Esophagus (tissue), 2 donors: ENCODE results near the gene CYBC1. TPM values are rescaled to one million over a fixed set of nuclear protein-coding genes. Genes with fewer than 3 reads are reported as not detected.

ENCODE experiments used
- H3K27ac ChIP-seq, 2 donors: one replicate each; pipeline ENCODE4 v1.5.1; 2013; ENCODE audit warnings: low read depth in 2 of 2, mild to moderate bottlenecking in 2 of 2, inconsistent platforms in 1 of 2, low read length in 1 of 2, moderate library complexity in 1 of 2
- H3K27me3 ChIP-seq, 2 donors: one replicate each; pipeline ENCODE4 v1.6.1; 2013; ENCODE audit warnings: low read length in 2 of 2, control low read depth in 1 of 2, mild to moderate bottlenecking in 1 of 2; ENCODE audit not compliant: insufficient read depth in 2 of 2, control insufficient read depth in 1 of 2
- H3K36me3 ChIP-seq, 2 donors: one replicate each; pipeline ENCODE4 v1.6.1; 2013; ENCODE audit warnings: low read length in 1 of 2; ENCODE audit not compliant: control insufficient read depth in 2 of 2, insufficient read depth in 2 of 2
- H3K4me1 ChIP-seq, 2 donors: one replicate each; pipeline ENCODE4 v1.6.1; 2013; ENCODE audit warnings: low read length in 1 of 2; ENCODE audit not compliant: control insufficient read depth in 2 of 2, insufficient read depth in 2 of 2
- H3K4me3 ChIP-seq, 2 donors: one replicate each; pipeline ENCODE4 v1.5.1; 2013; ENCODE audit warnings: low read length in 2 of 2, mild to moderate bottlenecking in 2 of 2, low read depth in 1 of 2, moderate library complexity in 1 of 2
- H3K9me3 ChIP-seq, 2 donors: one replicate each; pipeline ENCODE4 v1.6.1; 2013; ENCODE audit warnings: mild to moderate bottlenecking in 2 of 2, low read depth in 1 of 2, low read length in 1 of 2, moderate library complexity in 1 of 2; ENCODE audit not compliant: control insufficient read depth in 2 of 2, insufficient read depth in 1 of 2
- WGBS, 2 donors: extraction: QIAGEN DNeasy Blood & Tissue Kit; methylation state at CpG; one replicate each; pipeline ENCODE4 v1.1.7; 2013; 5-methylcytosine and 5-hydroxymethylcytosine counted together
- polyA plus RNA-seq, 2 donors: library from polyadenylated mRNA; stranded (reverse); fragments of 200-250 nt; gene quantifications; one replicate each; pipeline ENCODE4 v1.2.3, GENCODE V29; 2013
- donor health status: healthy with polysubstance abuse.
- donor health status: Bipolar disorder and iron deficiency.

CYBC1 gene
- 10 to 100 TPM; 27.5 to 28.1 TPM for polyA plus RNA-seq

DNA sequence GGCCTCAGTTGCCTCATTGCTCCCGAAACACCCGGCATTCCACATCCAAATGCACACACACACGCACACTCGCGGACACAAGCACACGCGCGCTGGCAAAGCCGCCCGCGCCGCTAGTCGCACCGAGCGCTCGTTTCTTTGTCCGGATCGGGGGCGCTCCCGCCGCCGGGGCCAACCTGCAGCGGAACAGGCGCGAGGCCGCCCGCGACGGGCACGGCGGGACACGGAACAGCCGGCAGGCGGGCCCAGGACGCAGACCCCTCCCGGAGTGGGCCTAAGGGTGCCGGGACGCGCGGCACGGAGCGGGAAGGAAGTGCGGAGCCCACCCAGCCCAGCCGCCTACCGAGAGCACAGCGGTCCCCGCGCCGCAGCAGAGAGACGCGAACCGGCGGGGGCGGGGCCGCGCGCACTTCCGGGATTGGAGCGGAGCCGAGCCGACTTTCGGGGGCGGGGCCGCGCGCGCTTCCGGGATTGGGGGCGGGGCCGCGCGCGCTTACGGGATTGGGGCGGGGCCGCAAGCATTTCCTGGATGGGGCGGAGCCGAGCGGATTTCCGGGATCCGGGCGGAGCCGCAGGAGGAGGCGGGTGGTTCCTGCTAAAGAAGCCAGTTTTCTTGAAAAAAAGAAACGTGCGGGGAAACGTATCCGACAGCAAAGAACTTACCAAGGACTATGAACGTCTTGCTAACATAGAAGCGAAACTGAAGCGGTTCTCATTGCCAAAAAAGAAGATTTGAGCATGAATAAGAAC is at the start of gene CYBC1:
Gene CYBC1 (minus strand): TSS at position 396 of the 750 bp plus-strand sequence. CDS start 1,498 bp downstream, outside the sequence.
- Histone ChIP-seq H3K36me3 (peaks cover 0 to 5% of the 10 kb centered on the region in 2 donors), H3K27me3 (no peaks in the 10 kb centered on the region), H3K9me3 (no peaks in the 10 kb centered on the region), H3K4me3 (peak within 1 kb of the TSS; percentile 81 to 94), H3K4me1 (peaks cover 6 to 15% of the 10 kb centered on the region in 2 donors), H3K27ac (peak within 1 kb of the TSS; percentile 87 to 89)
- 1% methylated on average over 87 to 91 of the region's 91 CpGs for WGBS, 2 donors

DNA sequence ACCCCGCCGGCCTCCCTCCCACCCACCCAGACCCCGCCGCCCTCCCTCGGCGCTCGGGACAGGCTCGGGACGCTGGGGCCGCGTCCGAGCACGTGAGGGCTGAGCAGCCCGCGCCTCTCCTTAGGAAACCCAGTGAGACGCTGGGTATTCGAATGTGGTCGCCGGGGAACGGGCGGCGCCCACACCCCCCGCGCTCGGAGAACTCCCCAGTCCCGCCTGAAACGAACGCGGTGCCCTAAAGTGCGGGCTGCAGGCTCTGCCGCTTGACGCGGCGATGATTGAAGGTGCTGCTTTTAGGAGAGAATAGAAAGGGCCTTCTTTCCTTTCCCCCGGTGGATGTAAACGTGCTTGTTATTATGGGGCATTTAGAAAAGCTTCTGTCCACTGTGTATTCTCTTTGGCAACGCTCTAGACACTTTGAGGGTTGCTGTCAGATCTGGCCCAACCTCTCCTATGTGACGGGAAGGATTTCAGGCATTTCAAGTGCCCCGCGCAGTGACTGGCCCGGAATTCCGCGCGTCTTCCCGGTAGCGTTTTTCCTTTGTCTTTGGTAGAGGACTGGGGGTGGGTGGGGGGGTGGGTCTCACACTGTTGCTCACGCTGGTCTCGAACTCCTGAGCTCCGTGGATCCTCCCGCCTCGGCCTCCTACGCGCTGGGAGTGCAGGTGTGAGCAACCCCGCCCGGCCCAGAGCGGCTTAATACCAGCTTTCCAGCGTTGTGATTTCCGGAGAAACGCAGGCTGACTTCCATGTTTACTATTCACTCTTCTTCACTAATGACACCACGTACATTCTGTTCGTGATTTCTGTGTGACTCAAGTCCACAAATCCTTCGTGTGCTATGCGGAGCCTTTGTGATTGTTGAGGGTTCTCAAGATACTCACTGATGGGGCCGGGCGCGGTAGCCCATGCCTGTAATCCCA is 47.2 kb upstream of the CYBC1 start:
- Histone ChIP-seq H3K27me3 (no peaks in the 10 kb centered on the region), H3K4me1 (peaks cover 7 to 28% of the 10 kb centered on the region in 2 donors), H3K27ac (peak overlapping the region; percentile 90 to 97), H3K36me3 (no peaks in the 10 kb centered on the region), H3K9me3 (no peaks in the 10 kb centered on the region), H3K4me3 (peak overlapping the region; percentile 44 to 59)
- WGBS, 2 donors, result 7 to 9% methylated on average over 63 to 66 of the region's 66 CpGs

DNA sequence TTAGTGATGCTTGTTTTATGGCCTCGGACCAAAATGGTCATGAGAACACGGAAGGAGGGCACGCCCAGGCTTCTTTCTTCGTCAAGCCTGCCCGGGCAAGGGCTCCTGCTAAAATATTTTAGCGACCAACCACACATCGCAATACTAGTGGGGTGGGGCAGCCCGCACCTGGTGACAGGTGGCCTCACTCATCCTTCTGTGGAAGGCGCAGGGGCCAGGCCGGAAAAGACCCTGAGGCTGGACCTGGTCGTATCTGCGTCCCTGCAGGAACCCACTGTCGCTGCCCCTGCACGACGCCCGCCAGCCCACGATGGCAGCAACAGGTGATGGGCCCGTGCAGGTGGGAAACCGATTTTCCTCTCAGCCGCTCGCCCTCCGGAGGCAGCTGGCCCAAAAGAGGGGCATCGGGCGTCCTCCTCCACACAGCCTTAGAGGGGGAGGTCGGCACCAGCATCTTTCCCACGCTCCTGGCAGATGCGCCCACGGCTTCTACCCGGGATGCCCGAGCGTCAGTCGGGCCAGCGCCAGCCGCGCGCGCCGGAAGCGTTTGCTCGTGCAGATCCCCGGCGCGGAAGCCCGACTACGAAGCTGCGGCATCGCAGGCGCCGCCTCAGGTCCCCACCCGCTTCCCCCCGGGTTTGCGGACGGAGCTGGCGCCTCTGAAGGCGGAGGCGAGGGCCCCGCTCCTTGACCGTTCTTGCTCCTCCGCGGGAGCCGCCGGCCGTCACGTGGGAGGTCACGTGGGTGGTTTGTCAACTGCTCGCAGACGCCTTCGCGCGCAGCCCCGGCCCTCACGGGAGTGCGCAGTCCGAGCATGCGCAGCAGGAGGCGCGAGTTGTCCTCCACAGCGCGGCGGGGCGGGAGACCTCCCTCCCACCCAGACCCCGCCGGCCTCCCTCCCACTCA is 46.2 kb upstream of the CYBC1 start:
- WGBS, 2 donors, result 7 to 9% methylated on average over 77 to 83 of the region's 83 CpGs
- H3K27ac ChIP-seq, result peak overlapping the region; percentile 92 to 97
- H3K4me1 ChIP-seq, result peaks cover 7 to 28% of the 10 kb centered on the region in 2 donors
- no peaks in the 10 kb centered on the region for H3K36me3 ChIP-seq
- H3K9me3 ChIP-seq, result no peaks in the 10 kb centered on the region
- H3K27me3 ChIP-seq, result no peaks in the 10 kb centered on the region
- peak overlapping the region; percentile 59 to 67 for H3K4me3 ChIP-seq

DNA sequence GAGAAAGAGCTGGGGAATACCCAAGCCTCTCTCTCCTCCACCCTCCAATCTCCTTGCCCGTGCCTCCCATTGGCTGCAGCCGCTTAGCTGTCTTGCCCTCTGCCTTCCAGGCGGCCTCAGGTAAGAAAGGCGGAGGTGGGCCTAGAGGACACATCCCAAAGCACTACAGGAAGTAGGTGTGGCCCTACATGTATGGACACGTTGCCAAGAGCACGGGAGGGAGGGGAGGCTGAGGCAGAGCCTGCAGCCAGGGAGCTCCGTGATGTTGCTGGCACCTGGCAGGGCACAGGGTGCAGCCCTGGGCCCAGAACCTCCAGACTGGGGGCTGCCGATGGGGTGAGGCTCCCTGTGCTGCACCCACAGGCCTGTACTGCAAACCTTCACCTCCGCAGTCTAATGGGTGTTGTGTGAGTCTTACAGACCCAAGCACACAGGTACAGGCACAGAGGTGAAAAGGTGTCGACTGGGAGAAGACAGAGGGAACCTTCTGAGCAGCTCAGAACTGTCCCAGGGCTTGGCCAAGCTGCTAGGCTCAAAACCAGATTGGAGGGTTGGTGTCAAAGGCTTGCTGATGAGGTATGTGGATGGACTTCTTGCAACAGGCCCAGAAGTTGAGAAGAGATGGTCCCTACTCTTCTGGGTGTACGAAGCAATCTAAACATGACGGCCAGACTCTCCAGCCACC is 45.4 kb upstream of the CYBC1 start:
- H3K27ac ChIP-seq, result peak overlapping the region; percentile 92 to 97
- H3K9me3 ChIP-seq, result no peaks in the 10 kb centered on the region
- no peaks in the 10 kb centered on the region for H3K36me3 ChIP-seq
- no peaks in the 10 kb centered on the region for H3K27me3 ChIP-seq
- 41 to 48% methylated on average over 12 of the region's 12 CpGs for WGBS, 2 donors
- no peak overlapping the region for H3K4me3 ChIP-seq
- peaks cover 7 to 32% of the 10 kb centered on the region in 2 donors for H3K4me1 ChIP-seq

DNA sequence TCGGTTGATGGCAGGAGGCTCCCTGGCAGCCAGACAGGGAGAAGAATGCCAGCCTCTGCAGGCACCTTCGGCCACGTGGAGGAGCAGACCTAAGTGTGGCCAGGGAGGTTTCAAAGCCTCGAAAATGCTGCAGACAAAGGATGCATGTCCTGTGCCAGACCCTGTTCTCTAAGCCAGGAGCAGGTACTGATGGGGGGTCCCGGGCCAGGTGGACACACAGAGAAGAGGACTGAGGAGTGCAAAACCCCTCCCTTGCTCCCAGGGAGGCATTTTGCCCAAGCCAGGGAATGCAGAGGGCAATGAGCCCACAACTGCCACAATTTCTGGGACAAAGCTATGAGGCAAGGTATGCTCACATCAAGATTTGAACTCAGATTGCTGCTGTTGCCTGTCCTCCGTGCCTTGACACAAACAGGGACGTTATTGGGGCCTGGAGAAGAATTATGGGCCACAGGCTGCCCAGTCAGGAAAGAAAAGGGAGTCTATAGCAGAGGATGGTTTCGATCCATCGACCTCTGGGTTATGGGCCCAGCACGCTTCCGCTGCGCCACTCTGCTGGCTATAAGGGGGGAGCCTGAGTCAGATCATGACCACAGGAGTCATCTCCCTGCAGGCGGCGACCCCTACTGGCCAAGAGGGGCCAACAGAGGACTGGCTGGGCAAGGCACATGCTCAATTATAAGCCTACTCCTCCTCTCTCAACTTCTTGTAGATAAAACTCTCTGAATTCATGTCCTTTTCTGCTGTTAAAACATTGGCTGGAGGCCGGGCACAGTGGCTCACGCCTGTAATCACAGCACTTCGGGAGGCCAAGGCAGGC is 43.9 kb upstream of the CYBC1 start:
- no peaks in the 10 kb centered on the region for H3K36me3 ChIP-seq
- H3K27me3 ChIP-seq, result no peaks in the 10 kb centered on the region
- peaks cover 7 to 39% of the 10 kb centered on the region in 2 donors for H3K4me1 ChIP-seq
- WGBS, 2 donors, result 22 to 31% methylated on average over 17 of the region's 17 CpGs
- H3K27ac ChIP-seq, result peak overlapping the region; percentile 34 to 48
- H3K4me3 ChIP-seq, result no peak overlapping the region
- H3K9me3 ChIP-seq, result no peaks in the 10 kb centered on the region

DNA sequence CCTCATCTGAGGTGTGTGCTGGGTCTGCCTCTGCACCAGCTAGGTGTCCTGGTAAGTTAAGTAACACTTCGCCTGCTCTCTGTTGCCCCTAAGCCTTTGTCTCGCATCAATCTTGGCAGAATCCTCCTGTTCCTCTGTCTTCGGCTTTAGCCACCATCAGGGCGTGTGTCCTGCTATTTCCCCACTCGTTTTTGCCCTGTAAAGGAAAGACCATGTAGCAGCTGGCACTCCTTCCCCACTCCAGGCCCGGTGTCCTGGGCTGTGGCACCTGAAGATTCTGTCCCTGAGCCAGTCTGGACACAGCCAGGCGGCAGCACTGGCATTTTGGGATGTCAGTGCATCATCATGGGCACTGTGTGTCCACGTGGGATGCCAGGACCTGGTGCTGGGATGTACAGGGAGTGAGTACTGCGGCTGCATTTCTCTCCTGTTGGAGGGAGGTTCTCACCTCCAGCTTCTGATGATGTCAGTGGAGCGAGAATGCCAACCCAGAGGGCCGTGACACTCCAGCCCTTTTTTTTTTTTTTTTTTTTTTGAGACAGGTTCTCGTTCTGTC is 42.8 kb upstream of the CYBC1 start:
- Histone ChIP-seq H3K27ac (peak overlapping the region; percentile 69 to 88), H3K9me3 (no peaks in the 10 kb centered on the region), H3K27me3 (no peaks in the 10 kb centered on the region), H3K4me1 (peaks cover 7 to 42% of the 10 kb centered on the region in 2 donors), H3K4me3 (no peak overlapping the region), H3K36me3 (peaks cover 0 to 3% of the 10 kb centered on the region in 2 donors)
- WGBS, 2 donors, result 48 to 59% methylated on average over 12 of the region's 12 CpGs

DNA sequence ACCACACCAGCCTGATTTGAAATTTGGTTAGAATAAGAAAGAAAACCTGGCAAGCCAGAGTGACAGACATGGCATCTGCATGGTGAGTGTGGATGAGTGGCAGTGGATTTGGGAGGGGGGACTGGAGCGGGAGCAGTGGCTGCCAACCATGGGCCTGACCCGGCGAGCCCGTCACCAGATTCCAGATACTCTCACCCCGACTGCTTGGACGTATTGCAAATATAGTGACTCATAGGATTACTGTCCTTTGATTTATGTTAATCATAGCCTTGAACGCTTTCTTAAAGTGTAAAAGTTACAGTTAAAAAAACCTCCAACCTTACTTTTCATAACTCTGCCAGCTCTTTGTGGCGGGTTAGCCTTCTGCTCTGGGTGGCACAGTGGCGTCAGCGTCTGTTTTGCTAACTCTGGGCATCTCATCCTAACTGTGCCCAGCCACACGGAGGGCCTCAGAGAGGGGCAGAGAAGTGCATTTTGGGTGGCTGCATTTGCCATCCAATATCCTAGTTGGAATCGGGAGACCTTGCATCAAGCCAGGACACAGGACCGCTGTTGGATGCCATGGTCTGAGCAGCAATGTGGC is 42.2 kb upstream of the CYBC1 start:
- H3K4me3 ChIP-seq, result no peak overlapping the region
- peak overlapping the region; percentile 69 to 88 for H3K27ac ChIP-seq
- WGBS, 2 donors, result 38 to 59% methylated on average over 13 of the region's 13 CpGs
- no peaks in the 10 kb centered on the region for H3K9me3 ChIP-seq
- H3K36me3 ChIP-seq, result peaks cover 0 to 6% of the 10 kb centered on the region in 2 donors
- no peaks in the 10 kb centered on the region for H3K27me3 ChIP-seq
- peaks cover 7 to 42% of the 10 kb centered on the region in 2 donors for H3K4me1 ChIP-seq

DNA sequence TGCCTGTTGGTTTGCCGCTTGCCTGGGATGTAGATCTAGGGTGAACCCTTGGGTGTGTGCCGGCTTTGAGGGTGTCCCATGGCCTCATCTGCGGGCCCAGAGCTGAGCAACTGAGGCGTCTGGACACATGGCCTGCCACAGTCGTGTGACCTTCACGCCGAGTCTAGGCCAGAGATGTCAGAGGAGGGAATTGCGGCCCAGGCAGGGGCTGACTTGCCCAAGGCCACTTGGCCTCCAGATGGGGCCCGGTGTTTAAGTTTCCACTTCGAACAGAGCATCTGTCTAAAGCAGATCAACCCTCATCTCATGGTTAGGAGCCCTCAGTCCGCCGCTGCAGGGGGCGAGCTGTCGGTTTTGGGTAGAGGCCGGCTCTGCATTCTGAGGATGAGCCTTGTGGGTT is 41.0 kb upstream of the CYBC1 start:
- no peak overlapping the region for H3K4me3 ChIP-seq
- H3K27me3 ChIP-seq, result no peaks in the 10 kb centered on the region
- H3K36me3 ChIP-seq, result peaks cover under 1 to 10% of the 10 kb centered on the region in 2 donors
- WGBS, 2 donors, result 87 to 95% methylated on average over 15 of the region's 15 CpGs
- H3K27ac ChIP-seq, result no peak overlapping the region
- no peaks in the 10 kb centered on the region for H3K9me3 ChIP-seq
- peaks cover 6 to 39% of the 10 kb centered on the region in 2 donors for H3K4me1 ChIP-seq
